ENCODE results near the gene ADCY9. TPM values are rescaled to one million over a fixed set of nuclear protein-coding genes. Genes with fewer than 3 reads are reported as not detected.

The ADCY9 gene
- total RNA-seq, 1 experiment from 2014 or later: 4.7 TPM

GRCh38 chr16:4052096-4052495 lies 64.1 kb downstream of the ADCY9 start:
- H2BK120ac ChIP-seq (ENCODE audit: low read depth, low read length, poor library complexity, severe bottlenecking): no peak overlapping the region
- H3K36me3 Mint-ChIP-seq (ENCODE audit: insufficient read depth in 1 of 3, low read depth in 3 of 3): no peaks in the 10 kb centered on the region
- no peak overlapping the region for H3K9ac ChIP-seq (ENCODE audit: extremely low read depth, insufficient read length, low read length)
- no peak overlapping the region for H3K18ac ChIP-seq (ENCODE audit: insufficient read length, low read depth, low read length)
- no peak overlapping the region for H3K23ac ChIP-seq (ENCODE audit: insufficient read length, low read depth, low read length)
- no peaks in the 10 kb centered on the region for H3K79me1 ChIP-seq (ENCODE audit: insufficient read depth, low read depth, low read length, poor library complexity, severe bottlenecking)
- WGBS (ENCODE audit: extremely low coverage, insufficient read length, low lambda C conversion rate): no CpG with 5 or more reads among the region's 14 CpGs
- no peaks in the 10 kb centered on the region for H3K9me3 Mint-ChIP-seq
- H3K4me1 ChIP-seq (ENCODE audit: insufficient read depth, low read length): no peaks in the 10 kb centered on the region; the same call in 1 of the 2 replicates
- no peak overlapping the region for H2BK20ac ChIP-seq (ENCODE audit: low read depth, low read length, poor library complexity, severe bottlenecking)
- no peaks in the 10 kb centered on the region for H3K9me3 ChIP-seq (ENCODE audit: control insufficient read depth, low read depth, low read length)
- no peak overlapping the region for H3K14ac ChIP-seq (ENCODE audit: insufficient read depth, low read length)
- no peak overlapping the region for H3K56ac ChIP-seq (ENCODE audit: insufficient read length, low read depth, low read length)
- H4K5ac ChIP-seq (ENCODE audit: insufficient read length, low read depth, low read length): no peak overlapping the region
- H2BK12ac ChIP-seq (ENCODE audit: insufficient read length, low read depth, low read length): no peak overlapping the region
- no peak overlapping the region for H3K4me2 ChIP-seq (ENCODE audit: insufficient read depth, insufficient read length, low read length)
- H2BK15ac ChIP-seq (ENCODE audit: low read depth, low read length): no peak overlapping the region
- H3K27ac Mint-ChIP-seq: peak overlapping the region in 1 of 3 experiments; percentile 52; a peak in 2 of 7 replicates
- H4K91ac ChIP-seq (ENCODE audit: insufficient read length, low read depth, low read length): no peak overlapping the region
- no peak overlapping the region for H3K4ac ChIP-seq (ENCODE audit: low read depth, low read length)
- peaks cover 8 to 24% of the 10 kb centered on the region in 2 experiments for H3K4me1 Mint-ChIP-seq
- peaks cover 1% of the 10 kb centered on the region; the same call in 1 of the 2 replicates for H3K27me3 Mint-ChIP-seq (ENCODE audit: low read depth)
- TF ChIP-seq CTCF (conservative IDR thresholded peaks at IDR 0.05): no peak
- H3T11ph ChIP-seq (ENCODE audit: low read length): no peak overlapping the region
- no peaks in the 10 kb centered on the region for H4K20me1 ChIP-seq (ENCODE audit: control insufficient read depth, insufficient read depth, insufficient read length)
- no peak overlapping the region for H4K8ac ChIP-seq (replicated peaks; ENCODE audit: insufficient read length, low read depth, low read length)
- no peak overlapping the region for H2AFZ ChIP-seq (ENCODE audit: low read length)
- no peaks in the 10 kb centered on the region for H3K79me2 ChIP-seq (ENCODE audit: insufficient read depth, low read length)
- no peaks in the 10 kb centered on the region for H3K23me2 ChIP-seq (ENCODE audit: insufficient read length, low read depth, low read length, poor library complexity, severe bottlenecking)
- no peaks in the 10 kb centered on the region for H3K27me3 ChIP-seq (ENCODE audit: insufficient read depth, low read length)
- no peak overlapping the region for H3K4me3 Mint-ChIP-seq
- no peak overlapping the region for H2AK5ac ChIP-seq (ENCODE audit: insufficient read length, low read length)
- DNase-seq: no peak
- H3K27ac ChIP-seq (ENCODE audit: insufficient read length, low read depth, low read length): no peak overlapping the region
- no peak overlapping the region for H2BK5ac ChIP-seq (ENCODE audit: insufficient read length, low read length)

Data from H9 (cell line).